ENCODE measurements around the gene SHKBP1. TPM values are rescaled to one million over a fixed set of nuclear protein-coding genes. Genes with fewer than 3 reads are reported as not detected.

SHKBP1 gene
- total and polyA plus RNA-seq, 4 donors, result 10.1 to 22.9 (median 15.4) TPM

GRCh38 chr19:40632311-40633036 lies 55.8 kb downstream of the SHKBP1 start:
- Histone ChIP-seq H3K4me3 (ENCODE audit: low read depth in 1 of 3, low read length in 3 of 3) (no peak overlapping the region), H3K27me3 (ENCODE audit: control insufficient read depth in 4 of 4, insufficient read depth in 4 of 4, low read length in 3 of 4) (no peaks in the 10 kb centered on the region), H3K27ac (ENCODE audit: low read depth in 1 of 2, low read length in 2 of 2) (no peak overlapping the region), H3K4me1 (ENCODE audit: control insufficient read depth in 4 of 4, insufficient read depth in 4 of 4, low read length in 3 of 4) (no peaks in the 10 kb centered on the region), H3K36me3 (ENCODE audit: control insufficient read depth in 4 of 4, insufficient read depth in 3 of 4, low read depth in 1 of 4, low read length in 3 of 4) (no peaks in the 10 kb centered on the region), H3K9ac (ENCODE audit: low read depth in 1 of 2, low read length in 2 of 2) (no peak overlapping the region), H3K9me3 (ENCODE audit: control insufficient read depth in 4 of 4, low read length in 3 of 4) (no peaks in the 10 kb centered on the region)
- DNase-seq (ENCODE audit: low spot score), result no peak
- WGBS, result 81% methylated on average over 3 of the region's 3 CpGs
- TF ChIP-seq ATF3 (IDR thresholded peaks at IDR 0.05) (no peak), RXRA (IDR thresholded peaks at IDR 0.05) (no peak), SP1 (IDR thresholded peaks at IDR 0.05) (no peak), HNF4G (IDR thresholded peaks at IDR 0.05) (no peak), FOXA1 (IDR thresholded peaks at IDR 0.05) (no peak), REST (IDR thresholded peaks at IDR 0.05) (no peak), FOXA2 (IDR thresholded peaks at IDR 0.05) (no peak), RAD21 (IDR thresholded peaks at IDR 0.05) (no peak), MAX (IDR thresholded peaks at IDR 0.05) (no peak), TAF1 (conservative IDR thresholded peaks at IDR 0.05) (no peak), CTCF (IDR thresholded peaks at IDR 0.05; ENCODE audit: low read depth, low read length, missing input control) (no peak), JUND (IDR thresholded peaks at IDR 0.05) (no peak), GABPA (IDR thresholded peaks at IDR 0.05 in 1 of 2, conservative IDR thresholded peaks at IDR 0.05 in 1 of 2) (no peak), YY1 (IDR thresholded peaks at IDR 0.05) (no peak)

GRCh38 chr19:40633207-40633606 lies 56.5 kb downstream of the SHKBP1 start:
- WGBS, result 89% methylated on average over 5 of the region's 5 CpGs
- no peak for DNase-seq (ENCODE audit: low spot score)
- Histone ChIP-seq H3K27me3 (ENCODE audit: control insufficient read depth in 4 of 4, insufficient read depth in 4 of 4, low read length in 3 of 4) (no peaks in the 10 kb centered on the region), H3K9me3 (ENCODE audit: control insufficient read depth in 4 of 4, low read length in 3 of 4) (no peaks in the 10 kb centered on the region), H3K36me3 (ENCODE audit: control insufficient read depth in 4 of 4, insufficient read depth in 3 of 4, low read depth in 1 of 4, low read length in 3 of 4) (no peaks in the 10 kb centered on the region), H3K27ac (ENCODE audit: low read depth in 1 of 2, low read length in 2 of 2) (no peak overlapping the region), H3K9ac (ENCODE audit: low read depth in 1 of 2, low read length in 2 of 2) (no peak overlapping the region), H3K4me1 (ENCODE audit: control insufficient read depth in 4 of 4, insufficient read depth in 4 of 4, low read length in 3 of 4) (no peaks in the 10 kb centered on the region), H3K4me3 (ENCODE audit: low read depth in 1 of 3, low read length in 3 of 3) (no peak overlapping the region)
- no peak for TF ChIP-seq NR2F2 (IDR thresholded peaks at IDR 0.05)
- TF ChIP-seq JUND (IDR thresholded peaks at IDR 0.05), result no peak
- TF ChIP-seq EGR1 (IDR thresholded peaks at IDR 0.05; ENCODE audit: low read depth in 2 of 2), result no peak
- TF ChIP-seq CTCF (IDR thresholded peaks at IDR 0.05; ENCODE audit: low read depth, low read length, missing input control), result no peak
- no peak for TF ChIP-seq ATF3 (IDR thresholded peaks at IDR 0.05)
- TF ChIP-seq GABPA (IDR thresholded peaks at IDR 0.05 in 1 of 2, conservative IDR thresholded peaks at IDR 0.05 in 1 of 2), result no peak
- TF ChIP-seq TAF1 (conservative IDR thresholded peaks at IDR 0.05), result no peak
- TF ChIP-seq SP1 (IDR thresholded peaks at IDR 0.05), result no peak
- TF ChIP-seq REST (IDR thresholded peaks at IDR 0.05), result no peak
- no peak for TF ChIP-seq MAX (IDR thresholded peaks at IDR 0.05)
- TF ChIP-seq YY1 (IDR thresholded peaks at IDR 0.05), result no peak
- no peak for TF ChIP-seq RXRA (IDR thresholded peaks at IDR 0.05)
- no peak for TF ChIP-seq RAD21 (IDR thresholded peaks at IDR 0.05)
- TF ChIP-seq HNF4G (IDR thresholded peaks at IDR 0.05), result no peak
- TF ChIP-seq HNF4A (conservative IDR thresholded peaks at IDR 0.05), result no peak
